Fibroblast of the aortic adventitia (primary cell): Measurements from ENCODE around the gene ARHGAP15. TPM values are rescaled to one million over a fixed set of nuclear protein-coding genes. Genes with fewer than 3 reads are reported as not detected.

ENCODE experiments used
- DNase-seq: peaks from one replicate; pipeline ENCODE4 v3.0.0-alpha.2; 2010; ENCODE audit warnings: low read depth
- H3K4me3 ChIP-seq: 2 replicates; pipeline ENCODE4 v1.5.1; 2011; ENCODE audit warnings: low read depth, mild to moderate bottlenecking, control low read depth, low read length, moderate library complexity
- total RNA-seq: library from RNA; depleted of rRNA; stranded (reverse); fragments of >200 nt; gene quantifications from 2 replicates; pipeline ENCODE4 v1.2.3, GENCODE V29; 2012; ENCODE audit warnings: low replicate concordance
- TF ChIP-seq, protein P1 (sequence below): IDR thresholded peaks from 2 replicates; pipeline ENCODE4 v1.5.1; 2011; ENCODE audit warnings: mild to moderate bottlenecking, low read length, control low read depth, inconsistent platforms; ENCODE audit not compliant: insufficient read depth

The ARHGAP15 gene
- total RNA-seq = not detected in 2 replicates

- TF ChIP-seq, protein P1, sequence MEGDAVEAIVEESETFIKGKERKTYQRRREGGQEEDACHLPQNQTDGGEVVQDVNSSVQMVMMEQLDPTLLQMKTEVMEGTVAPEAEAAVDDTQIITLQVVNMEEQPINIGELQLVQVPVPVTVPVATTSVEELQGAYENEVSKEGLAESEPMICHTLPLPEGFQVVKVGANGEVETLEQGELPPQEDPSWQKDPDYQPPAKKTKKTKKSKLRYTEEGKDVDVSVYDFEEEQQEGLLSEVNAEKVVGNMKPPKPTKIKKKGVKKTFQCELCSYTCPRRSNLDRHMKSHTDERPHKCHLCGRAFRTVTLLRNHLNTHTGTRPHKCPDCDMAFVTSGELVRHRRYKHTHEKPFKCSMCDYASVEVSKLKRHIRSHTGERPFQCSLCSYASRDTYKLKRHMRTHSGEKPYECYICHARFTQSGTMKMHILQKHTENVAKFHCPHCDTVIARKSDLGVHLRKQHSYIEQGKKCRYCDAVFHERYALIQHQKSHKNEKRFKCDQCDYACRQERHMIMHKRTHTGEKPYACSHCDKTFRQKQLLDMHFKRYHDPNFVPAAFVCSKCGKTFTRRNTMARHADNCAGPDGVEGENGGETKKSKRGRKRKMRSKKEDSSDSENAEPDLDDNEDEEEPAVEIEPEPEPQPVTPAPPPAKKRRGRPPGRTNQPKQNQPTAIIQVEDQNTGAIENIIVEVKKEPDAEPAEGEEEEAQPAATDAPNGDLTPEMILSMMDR = no peak
- H3K4me3 ChIP-seq = no peak within 1 kb of the TSS
- no peak for DNase-seq
These were observed at the start of gene ARHGAP15 for GRCh38 chr2:143128681-143129580. ARHGAP15 (plus strand) TSS chr2:143129419.

GRCh38 chr2:143081616-143082015, 47.6 kb upstream of the ARHGAP15 start:
- no peak overlapping the region for H3K4me3 ChIP-seq
- no peak for DNase-seq
- TF ChIP-seq, protein P1 = no peak

- TF ChIP-seq, protein P1 = no peak
- peak; percentile 63 for DNase-seq
- no peak overlapping the region for H3K4me3 ChIP-seq
These were observed 45.6 kb upstream of the ARHGAP15 start for GRCh38 chr2:143083636-143084035.

- no peak overlapping the region for H3K4me3 ChIP-seq
- TF ChIP-seq, protein P1 = no peak
- DNase-seq = no peak
These were observed 44.8 kb upstream of the ARHGAP15 start for GRCh38 chr2:143084462-143084861.

DNA sequence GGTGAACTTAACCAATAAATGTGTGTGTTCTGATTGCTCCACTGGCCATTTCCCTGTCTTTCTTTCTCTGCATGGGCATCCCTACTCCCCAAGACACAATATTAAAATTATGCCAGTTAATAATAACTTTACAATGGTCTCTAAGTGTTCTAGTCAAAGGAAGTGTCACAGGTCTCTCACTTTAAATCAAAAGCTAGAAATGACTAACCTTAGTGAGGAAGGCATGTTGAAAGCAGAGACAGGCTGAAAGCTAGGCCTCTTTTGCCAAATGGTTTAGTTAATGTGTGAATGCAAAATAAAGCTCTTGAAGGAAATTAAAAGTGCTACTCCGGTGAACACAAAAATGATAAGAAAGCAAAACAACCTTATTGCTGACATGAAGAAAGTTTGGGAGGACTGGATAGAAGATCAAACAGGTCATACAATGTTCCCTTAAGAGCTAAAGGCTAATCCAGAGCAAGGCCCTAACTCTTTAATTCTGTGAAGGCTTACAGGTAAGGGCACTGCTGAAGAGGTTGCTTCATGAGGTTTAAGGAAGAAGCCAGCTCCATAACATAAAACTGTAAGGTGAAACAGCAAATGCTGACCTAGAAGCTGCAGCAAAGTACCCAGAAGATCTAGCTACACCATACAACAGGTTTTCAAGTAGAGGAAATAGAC, 44.0 kb upstream of the ARHGAP15 start:
- TF ChIP-seq, protein P1 = no peak
- H3K4me3 ChIP-seq = no peak overlapping the region
- no peak for DNase-seq

- peak; percentile 13 for DNase-seq
- TF ChIP-seq, protein P1 = no peak
These were observed 42.2 kb upstream of the ARHGAP15 start for GRCh38 chr2:143087033-143087432.

More at GRCh38 chr2:143087033-143087432, 42.2 kb upstream of the ARHGAP15 start:
- H3K4me3 ChIP-seq = no peak overlapping the region
